Endothelial cell of umbilical vein (primary cell): Measurements from ENCODE around the gene ANKS1A. TPM values are rescaled to one million over a fixed set of nuclear protein-coding genes. Genes with fewer than 3 reads are reported as not detected.

Source experiments
- BruUV-seq: library from RNA; stranded (reverse); fragments of 400-500 nt; replicated peaks from 2 replicates; lab custom pipeline; 2021; lab: Mats Ljungman, UMichigan
- CTCF ChIA-PET: fragments of 300-600, 350-600 bp; sonication (Branson Sonifier 250); formaldehyde crosslinking; loops from one replicate; lab custom pipeline; 2021; ENCODE audit warnings: antibody characterized with exemption, inconsistent platforms; lab: Charles Lee
- POLR2A ChIA-PET: fragments of 300-600, 350-600 bp; sonication (Branson Sonifier 250); formaldehyde crosslinking; loops from one replicate; lab custom pipeline; 2021; ENCODE audit warnings: antibody characterized with exemption, inconsistent platforms; lab: Charles Lee
- DNase-seq: peaks from one replicate; pipeline ENCODE4 v3.0.0-alpha.2; 2011; ENCODE audit warnings: low read depth, low spot score
- FAIRE-seq: peaks from 2 replicates; lab custom pipeline; 2011; peaks lifted over from hg19 to GRCh38; lab: Jason Lieb, UNC
- H2AFZ ChIP-seq: 2 replicates; pipeline ENCODE4 v1.6.0; 2012; ENCODE audit warnings: low read depth, low read length, control low read depth, inconsistent platforms
- H3K27ac ChIP-seq: 2 replicates; pipeline ENCODE4 v1.5.1; 2011; ENCODE audit warnings: low read depth, mild to moderate bottlenecking, control low read depth, low read length, moderate library complexity; ENCODE audit not compliant: insufficient read depth
- H3K27me3 ChIP-seq, 2 experiments: 2 replicates each; pipeline versions ENCODE4 v1.6.0 to v1.6.1; 2011; ENCODE audit warnings: low read length in 2 of 2, mixed read lengths in 1 of 2; ENCODE audit not compliant: control insufficient read depth in 2 of 2, insufficient read depth in 2 of 2
- H3K36me3 ChIP-seq, 2 experiments: 2 replicates in 1 of 2; 3 replicates in 1 of 2; pipeline ENCODE4 v1.5.1; 2011; ENCODE audit warnings: low read length in 2 of 2, mild to moderate bottlenecking in 1 of 2, moderate library complexity in 1 of 2; ENCODE audit not compliant: control insufficient read depth in 2 of 2, insufficient read depth in 2 of 2; ENCODE audit errors: extremely low read depth in 1 of 2
- H3K4me1 ChIP-seq: 3 replicates; pipeline ENCODE4 v1.5.1; 2011; ENCODE audit warnings: mild to moderate bottlenecking, low read length; ENCODE audit not compliant: control insufficient read depth, insufficient read depth; ENCODE audit errors: extremely low read depth
- H3K4me2 ChIP-seq: 2 replicates; pipeline ENCODE4 v1.6.1; 2011; ENCODE audit warnings: low read length, control low read depth, mixed read lengths; ENCODE audit not compliant: insufficient read depth
- H3K4me3 ChIP-seq, 3 experiments: fragments of 200-600 bp in 1 of 3; sonication (generic), shearing (Covaris generic) in 1 of 3; replicated peaks in 1 of 3; 2 replicates each; pipeline ENCODE4 v1.5.1; 2011 to 2016; ENCODE audit warnings: control low read depth in 3 of 3, low read length in 3 of 3, mild to moderate bottlenecking in 2 of 3, inconsistent platforms in 1 of 3, low read depth in 1 of 3, moderate library complexity in 1 of 3; ENCODE audit not compliant: insufficient read depth in 1 of 3
- H3K79me2 ChIP-seq: 2 replicates; pipeline ENCODE4 v1.6.0; 2012; ENCODE audit warnings: low read length, inconsistent platforms; ENCODE audit not compliant: control insufficient read depth, insufficient read depth
- H3K9ac ChIP-seq: replicated peaks from 2 replicates; pipeline ENCODE3; 2011; ENCODE audit warnings: low read length, control low read depth; ENCODE audit not compliant: insufficient read depth; ENCODE audit errors: extremely low read depth
- H3K9me1 ChIP-seq: replicated peaks from 3 replicates; pipeline ENCODE4 v1.6.0; 2011; ENCODE audit warnings: mild to moderate bottlenecking, low read length; ENCODE audit not compliant: control insufficient read depth, insufficient read depth; ENCODE audit errors: extremely low read depth
- H3K9me3 ChIP-seq: replicated peaks from 2 replicates; pipeline ENCODE4 v1.5.1; 2012; ENCODE audit warnings: low read length, inconsistent platforms; ENCODE audit not compliant: control insufficient read depth, insufficient read depth
- H4K20me1 ChIP-seq: replicated peaks from 2 replicates; pipeline ENCODE3; 2011; ENCODE audit warnings: mild to moderate bottlenecking, low read length; ENCODE audit not compliant: control insufficient read depth, insufficient read depth; ENCODE audit errors: extremely low read depth
- CTCF ChIP-seq, 2 donors: IDR thresholded peaks; 1 replicate in 1 of 2; 2 replicates in 1 of 2; pipeline ENCODE4 v1.5.1; 2011; ENCODE audit warnings: low read length in 2 of 2, mild to moderate bottlenecking in 2 of 2, moderate library complexity in 2 of 2, control low read depth in 1 of 2, inconsistent platforms in 1 of 2, low read depth in 1 of 2; ENCODE audit not compliant: insufficient read depth in 1 of 2; ENCODE audit errors: extremely low read depth in 1 of 2
- EZH2 ChIP-seq: IDR thresholded peaks from 2 replicates; pipeline ENCODE4 v1.6.1; 2012; ENCODE audit warnings: borderline replicate concordance, low read depth, mild to moderate bottlenecking, moderate library complexity, low read length, inconsistent platforms; ENCODE audit not compliant: severe bottlenecking
- FOS ChIP-seq: IDR thresholded peaks from 2 replicates; pipeline ENCODE4 v1.6.1; 2011; ENCODE audit warnings: mild to moderate bottlenecking, low read length, moderate library complexity, borderline replicate concordance; ENCODE audit not compliant: insufficient read depth
- JUN ChIP-seq: IDR thresholded peaks from 2 replicates; pipeline ENCODE4 v1.6.1; 2011; ENCODE audit warnings: borderline replicate concordance, low read depth; ENCODE audit not compliant: insufficient read length, insufficient read depth
- MAX ChIP-seq: IDR thresholded peaks from 2 replicates; pipeline ENCODE4 v1.6.1; 2011; ENCODE audit not compliant: insufficient read depth, insufficient read length
- POLR2A ChIP-seq: IDR thresholded peaks from 2 replicates; pipeline ENCODE4 v1.6.1; 2012; ENCODE audit warnings: low read depth, mild to moderate bottlenecking, control low read depth, low read length
- POLR2AphosphoS5 ChIP-seq: IDR thresholded peaks from 2 replicates; pipeline ENCODE4 v1.6.1; 2012; ENCODE audit warnings: low read depth, mild to moderate bottlenecking, control low read depth, low read length, moderate library complexity; ENCODE audit not compliant: insufficient read depth
- dilution Hi-C: fragments of 300-500 bp; cut with MboI; formaldehyde crosslinking; loops from one replicate; pipeline ENCODE4 v1.15.0; 2019; ENCODE audit warnings: low sequenced_read_pairs; ENCODE audit not compliant: extremely low pct_ligation_motif_present
- intact Hi-C: fragments of 100-400 bp; cut with micrococcal nuclease; formaldehyde crosslinking; loops from one replicate; pipeline ENCODE4 v1.10.0; 2022
- polyA plus RNA-seq, 4 experiments: library from polyadenylated mRNA; depleted of rRNA in 3 of 4; stranded (reverse) in 3 of 4; unstranded in 1 of 4; fragments of >200 nt; gene quantifications; 2 replicates each; pipeline versions ENCODE4 v1.2.1 to v1.2.3, GENCODE V29; 2011 to 2012; ENCODE audit warnings: missing spikeins in 1 of 4
- total RNA-seq: library from RNA; stranded (reverse); gene quantifications from 2 replicates; pipeline ENCODE4 v1.2.3, GENCODE V29; 2021

Gene ANKS1A
- total and polyA plus RNA-seq, 2 donors (not counting 3 experiments of a cell fraction or from before 2014, with no cell fraction given): 8.9 to 26.1 TPM

- no peaks in the 10 kb centered on the region for H4K20me1 ChIP-seq
- CTCF ChIA-PET: interaction anchor here (1.6 kb wide), 1 partner anchor 22 kb away, joined by 4 read pairs; no protein-coding TSS in a partner anchor
- POLR2A ChIA-PET: no interaction called here
- no peak overlapping the region for H3K9ac ChIP-seq
- no peak for FAIRE-seq
- no peaks in the 10 kb centered on the region for H3K9me3 ChIP-seq
- H3K4me3 ChIP-seq: no peak overlapping the region
- no peak for DNase-seq
- no TSS peak for BruUV-seq
- no peaks in the 10 kb centered on the region for H3K36me3 ChIP-seq
- no peaks in the 10 kb centered on the region for H3K79me2 ChIP-seq
- no peak for TF ChIP-seq EZH2
- no peak for TF ChIP-seq MAX
- dilution Hi-C loops: no loop called here
- intact Hi-C loops: no loop called here
- no peaks in the 10 kb centered on the region for H3K27me3 ChIP-seq
- no peaks in the 10 kb centered on the region for H3K9me1 ChIP-seq
- no peak overlapping the region for H3K27ac ChIP-seq
- H3K4me2 ChIP-seq: no peak overlapping the region
- no peak overlapping the region for H2AFZ ChIP-seq
- no peaks in the 10 kb centered on the region for H3K4me1 ChIP-seq
Observed at GRCh38 chr6:34941421-34941820, 52.4 kb downstream of the ANKS1A start.

- H3K36me3 ChIP-seq: no peaks in the 10 kb centered on the region
- no peak overlapping the region for H3K4me2 ChIP-seq
- intact Hi-C loops: no loop called here
- POLR2A ChIA-PET: no interaction called here
- no peak overlapping the region for H3K9ac ChIP-seq
- H3K27me3 ChIP-seq: no peaks in the 10 kb centered on the region
- dilution Hi-C loops: no loop called here
- no peaks in the 10 kb centered on the region for H3K9me1 ChIP-seq
- DNase-seq (no peak), FAIRE-seq (no peak)
- no peak overlapping the region for H2AFZ ChIP-seq
- CTCF ChIA-PET: no interaction called here
- no peaks in the 10 kb centered on the region for H3K9me3 ChIP-seq
- H3K27ac ChIP-seq: no peak overlapping the region
- no peaks in the 10 kb centered on the region for H3K4me1 ChIP-seq
- no peak overlapping the region for H3K4me3 ChIP-seq
- H4K20me1 ChIP-seq: no peaks in the 10 kb centered on the region
- no TSS peak for BruUV-seq
- H3K79me2 ChIP-seq: no peaks in the 10 kb centered on the region
- TF ChIP-seq JUN (no peak), FOS (no peak), EZH2 (no peak), POLR2AphosphoS5 (no peak), POLR2A (no peak), CTCF (IDR thresholded peaks at IDR 0.05; ENCODE audit: extremely low read depth in 1 of 2, insufficient read depth in 1 of 2, low read depth in 1 of 2, low read length in 2 of 2) (no peak), MAX (no peak)
Observed at GRCh38 chr6:34945317-34945716, 56.3 kb downstream of the ANKS1A start.
